ENCODE results near the gene SERPINE1. TPM values are rescaled to one million over a fixed set of nuclear protein-coding genes. Genes with fewer than 3 reads are reported as not detected.

SERPINE1 gene
- total RNA-seq, result 10 to 100 TPM in 1 of 4 donors, 1 to 10 TPM in 3; 4.7 to 18.6 (median 7.6) TPM

DNA sequence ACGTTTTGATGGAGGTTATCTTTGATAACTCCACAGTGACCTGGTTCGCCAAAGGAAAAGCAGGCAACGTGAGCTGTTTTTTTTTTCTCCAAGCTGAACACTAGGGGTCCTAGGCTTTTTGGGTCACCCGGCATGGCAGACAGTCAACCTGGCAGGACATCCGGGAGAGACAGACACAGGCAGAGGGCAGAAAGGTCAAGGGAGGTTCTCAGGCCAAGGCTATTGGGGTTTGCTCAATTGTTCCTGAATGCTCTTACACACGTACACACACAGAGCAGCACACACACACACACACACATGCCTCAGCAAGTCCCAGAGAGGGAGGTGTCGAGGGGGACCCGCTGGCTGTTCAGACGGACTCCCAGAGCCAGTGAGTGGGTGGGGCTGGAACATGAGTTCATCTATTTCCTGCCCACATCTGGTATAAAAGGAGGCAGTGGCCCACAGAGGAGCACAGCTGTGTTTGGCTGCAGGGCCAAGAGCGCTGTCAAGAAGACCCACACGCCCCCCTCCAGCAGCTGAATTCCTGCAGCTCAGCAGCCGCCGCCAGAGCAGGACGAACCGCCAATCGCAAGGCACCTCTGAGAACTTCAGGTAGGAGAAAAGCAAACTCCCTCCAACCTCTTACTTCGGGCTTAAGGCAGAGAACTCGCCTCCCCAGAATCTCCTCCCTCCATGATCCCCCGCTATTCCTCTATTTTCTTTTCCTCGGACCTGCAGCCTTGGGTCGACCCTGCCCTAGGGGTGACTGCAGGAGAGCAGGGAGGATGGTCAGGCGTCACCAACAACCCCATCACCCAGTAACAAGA lies at the start of gene SERPINE1:
SERPINE1 (plus strand) TSS at position 454 of the 809 bp plus-strand sequence. CDS start 1,290 bp downstream, outside the sequence.
- H3K9me3 ChIP-seq, result no peaks in the 10 kb centered on the region
- H3K4me3 ChIP-seq (replicated peaks in 1 of 3), result no peak within 1 kb of the TSS
- intact Hi-C loops (cut with DNase I), result no loop called here
- no peaks in the 10 kb centered on the region for H3K27me3 ChIP-seq
- H3K4me1 ChIP-seq, result peaks cover 21 to 38% of the 10 kb centered on the region in 2 donors
- H3K36me3 ChIP-seq, result no peaks in the 10 kb centered on the region
- peak within 1 kb of the TSS; percentile 29 to 83 (median 75) for H3K27ac ChIP-seq
- peak; percentile 84 to 85 for DNase-seq
- TF ChIP-seq POLR2A (IDR thresholded peaks at IDR 0.05), result peak in 1 of 2 donors; percentile 66
- TF ChIP-seq, protein P1, sequence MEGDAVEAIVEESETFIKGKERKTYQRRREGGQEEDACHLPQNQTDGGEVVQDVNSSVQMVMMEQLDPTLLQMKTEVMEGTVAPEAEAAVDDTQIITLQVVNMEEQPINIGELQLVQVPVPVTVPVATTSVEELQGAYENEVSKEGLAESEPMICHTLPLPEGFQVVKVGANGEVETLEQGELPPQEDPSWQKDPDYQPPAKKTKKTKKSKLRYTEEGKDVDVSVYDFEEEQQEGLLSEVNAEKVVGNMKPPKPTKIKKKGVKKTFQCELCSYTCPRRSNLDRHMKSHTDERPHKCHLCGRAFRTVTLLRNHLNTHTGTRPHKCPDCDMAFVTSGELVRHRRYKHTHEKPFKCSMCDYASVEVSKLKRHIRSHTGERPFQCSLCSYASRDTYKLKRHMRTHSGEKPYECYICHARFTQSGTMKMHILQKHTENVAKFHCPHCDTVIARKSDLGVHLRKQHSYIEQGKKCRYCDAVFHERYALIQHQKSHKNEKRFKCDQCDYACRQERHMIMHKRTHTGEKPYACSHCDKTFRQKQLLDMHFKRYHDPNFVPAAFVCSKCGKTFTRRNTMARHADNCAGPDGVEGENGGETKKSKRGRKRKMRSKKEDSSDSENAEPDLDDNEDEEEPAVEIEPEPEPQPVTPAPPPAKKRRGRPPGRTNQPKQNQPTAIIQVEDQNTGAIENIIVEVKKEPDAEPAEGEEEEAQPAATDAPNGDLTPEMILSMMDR (IDR thresholded peaks at IDR 0.05), result peak in 1 of 6 experiments; percentile 11
- 1 to 5% methylated on average over 7 to 22 of the region's 22 CpGs for WGBS, 2 donors

DNA sequence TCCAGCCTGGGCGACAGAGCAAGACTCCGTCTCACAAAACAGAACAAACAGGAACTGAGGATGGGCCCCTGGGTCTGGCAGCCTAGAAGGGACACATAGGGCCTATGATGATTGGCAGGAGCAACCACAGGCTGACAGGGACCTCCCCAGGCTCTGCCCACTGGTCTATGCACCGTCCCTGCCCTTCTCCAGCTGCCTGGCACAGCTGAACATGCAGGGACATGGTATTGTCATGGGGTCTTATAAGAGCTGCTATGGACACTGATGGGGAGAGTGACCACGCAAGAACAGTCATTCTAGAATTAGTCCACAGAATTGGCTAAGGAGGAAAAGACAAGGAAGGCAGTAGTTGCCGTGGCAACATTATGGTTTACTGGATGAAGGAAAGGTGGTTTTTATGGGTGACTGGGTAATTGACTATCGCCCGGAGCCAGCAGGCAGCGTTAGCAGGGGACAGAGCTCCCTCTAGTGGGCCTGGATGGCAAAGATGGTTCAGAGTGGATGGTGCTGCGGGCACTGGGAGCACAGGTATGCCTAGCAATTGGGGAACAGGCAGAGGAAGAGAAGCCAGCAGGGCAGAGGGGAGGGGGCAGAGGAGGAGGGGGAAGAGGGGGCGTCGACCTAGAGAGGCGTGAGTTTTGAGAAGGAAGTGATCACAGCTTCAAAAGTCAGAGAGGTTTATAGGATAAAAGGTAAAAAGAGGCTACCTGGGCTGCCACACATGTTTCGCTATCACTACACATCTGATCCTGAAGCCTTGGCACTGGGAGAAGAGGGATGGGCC lies 49.4 kb upstream of the SERPINE1 start:
- Histone ChIP-seq H3K36me3 (no peaks in the 10 kb centered on the region), H3K4me3 (replicated peaks in 1 of 3) (no peak overlapping the region), H3K27ac (no peak overlapping the region), H3K27me3 (no peaks in the 10 kb centered on the region), H3K4me1 (no peaks in the 10 kb centered on the region), H3K9me3 (no peaks in the 10 kb centered on the region)
- 17 to 20% methylated on average over 13 of the region's 13 CpGs for WGBS, 2 donors
- DNase-seq, result peak; percentile 83 to 85
- intact Hi-C loops (cut with DNase I), result no loop called here
- TF ChIP-seq POLR2A (IDR thresholded peaks at IDR 0.05), result no peak
- TF ChIP-seq, protein P1 (IDR thresholded peaks at IDR 0.05), result peak; percentile 34 to 90 (median 78)

DNA sequence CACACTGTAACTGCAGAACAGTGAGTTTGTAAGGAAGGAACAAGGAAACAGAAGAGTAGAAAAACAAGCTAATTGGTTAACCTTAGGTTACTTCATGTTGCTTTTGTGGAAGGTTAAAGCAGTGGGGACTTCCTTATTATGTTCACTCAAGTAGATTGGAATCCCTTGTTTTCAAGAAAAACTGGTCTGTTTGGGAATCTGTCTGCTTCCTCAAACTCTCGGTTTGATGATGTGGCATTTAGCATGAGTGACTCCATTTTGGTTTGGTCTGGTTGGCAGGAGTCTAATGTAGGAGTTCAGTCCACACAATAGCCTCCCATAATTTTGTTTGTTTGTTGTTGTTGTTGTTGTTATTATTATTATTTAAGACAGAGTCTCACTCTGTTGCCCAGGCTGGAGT lies 45.5 kb upstream of the SERPINE1 start:
- H3K4me1 ChIP-seq, result peaks cover 6 to 11% of the 10 kb centered on the region in 2 donors
- H3K4me3 ChIP-seq (replicated peaks in 1 of 3), result no peak overlapping the region
- no peaks in the 10 kb centered on the region for H3K36me3 ChIP-seq
- WGBS, 2 donors, result 47 to 49% methylated on average over 1 of the region's 1 CpG
- no peak for TF ChIP-seq POLR2A (IDR thresholded peaks at IDR 0.05)
- TF ChIP-seq, protein P1 (IDR thresholded peaks at IDR 0.05), result no peak
- H3K9me3 ChIP-seq, result no peaks in the 10 kb centered on the region
- intact Hi-C loops (cut with DNase I), result no loop called here
- H3K27ac ChIP-seq, result no peak overlapping the region
- no peak for DNase-seq
- H3K27me3 ChIP-seq, result no peaks in the 10 kb centered on the region

DNA sequence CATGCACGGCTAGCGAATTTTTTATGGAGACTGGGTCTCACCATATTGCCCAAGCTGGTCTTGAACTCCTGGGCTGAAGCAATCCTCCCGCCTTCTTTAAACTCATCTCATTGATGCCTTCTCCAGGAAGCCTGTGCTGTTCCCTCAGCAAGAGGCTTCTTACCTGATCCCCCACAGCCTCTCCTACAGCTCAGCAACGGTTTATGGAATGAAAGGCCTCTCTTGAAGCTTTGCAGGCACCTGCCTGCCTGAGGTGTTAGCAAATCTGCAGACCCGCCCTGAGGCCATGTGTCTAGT lies 42.1 kb upstream of the SERPINE1 start:
- peaks cover 24 to 26% of the 10 kb centered on the region in 2 donors for H3K36me3 ChIP-seq
- no peaks in the 10 kb centered on the region for H3K9me3 ChIP-seq
- peaks cover 6 to 22% of the 10 kb centered on the region in 2 donors for H3K4me1 ChIP-seq
- peak overlapping the region; percentile 90 to 97 (median 95) for H3K27ac ChIP-seq
- no peaks in the 10 kb centered on the region for H3K27me3 ChIP-seq
- DNase-seq, result no peak
- TF ChIP-seq POLR2A (IDR thresholded peaks at IDR 0.05), result no peak
- TF ChIP-seq, protein P1 (IDR thresholded peaks at IDR 0.05), result no peak
- peak overlapping the region in 1 of 3 donors; percentile 72 for H3K4me3 ChIP-seq (replicated peaks in 1 of 3)
- WGBS, 2 donors, result 54 to 63% methylated on average over 5 of the region's 5 CpGs
- intact Hi-C loops (cut with DNase I), result loop anchor here (5.0 kb wide), 1 partner anchor 52 kb away; no protein-coding TSS in a partner anchor

All from thyroid gland (tissue), 4 donors.